ES-I3 (cell line): Measurements from ENCODE around the gene ARRB1.
"Not testable (repeated sequence)": the region's sequence is repeated elsewhere in the genome, so short reads cannot be mapped to it uniquely, and the experiment has no call there.

Source experiments
- H3K36me3 ChIP-seq: 2 replicates; pipeline ENCODE4 v1.6.1; 2013; ENCODE audit warnings: mild to moderate bottlenecking, low read length, control low read depth, moderate library complexity; ENCODE audit not compliant: insufficient read depth
- H3K4me1 ChIP-seq: 2 replicates; pipeline ENCODE4 v1.6.1; 2013; ENCODE audit warnings: mild to moderate bottlenecking, control low read depth, low read length; ENCODE audit not compliant: insufficient read depth
- H3K9ac ChIP-seq: 2 replicates; pipeline ENCODE4 v1.6.1; 2013; ENCODE audit warnings: low read depth, mild to moderate bottlenecking, low read length, moderate library complexity
- H3K9me3 ChIP-seq: 2 replicates; pipeline ENCODE4 v1.6.1; 2013; ENCODE audit warnings: mild to moderate bottlenecking, low read length, moderate library complexity; ENCODE audit not compliant: control insufficient read depth, insufficient read depth

ARRB1 gene

DNA sequence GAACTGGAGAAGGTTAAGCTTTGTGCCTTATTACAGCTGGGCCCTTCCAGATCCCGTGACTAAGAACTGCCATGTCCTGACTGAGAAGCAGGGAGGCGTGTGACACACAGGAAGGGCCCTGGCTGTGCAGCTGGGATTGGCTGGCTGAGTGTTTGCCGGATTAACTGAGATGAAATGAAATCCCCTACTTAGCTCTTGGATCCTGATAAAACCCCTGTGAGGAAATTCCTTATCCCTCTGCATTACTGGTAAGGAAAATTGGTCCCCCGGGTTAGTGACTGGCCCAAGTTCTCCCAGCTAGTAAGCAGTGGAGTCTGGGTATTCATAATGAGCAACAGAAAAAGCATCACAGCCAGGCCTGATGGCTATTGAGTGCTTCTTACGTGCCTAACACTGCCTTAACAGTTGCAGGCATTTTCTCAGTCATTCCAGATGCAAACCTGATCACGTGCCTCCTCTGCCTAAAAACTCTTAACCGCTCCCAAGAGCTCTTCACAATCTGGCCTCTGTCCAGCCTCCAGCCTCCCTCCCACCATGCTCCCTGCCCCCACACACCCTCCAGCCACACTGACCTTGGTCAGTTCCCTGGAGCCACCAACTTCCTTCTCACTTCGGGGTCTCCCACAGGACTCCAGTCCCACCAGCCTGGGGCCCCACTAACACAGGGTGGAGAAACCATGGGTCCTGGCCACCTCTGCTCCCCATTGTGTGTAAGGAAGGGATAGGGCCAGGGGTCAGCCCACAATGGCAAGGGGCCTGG is 37.8 kb downstream of the ARRB1 start:
- Histone ChIP-seq H3K4me1 (peaks cover 17% of the 10 kb centered on the region; the same call in 1 of the 2 replicates), H3K36me3 (peaks cover 5% of the 10 kb centered on the region; the same call in 1 of the 2 replicates), H3K9me3 (no peaks in the 10 kb centered on the region), H3K9ac (no peak overlapping the region)

DNA sequence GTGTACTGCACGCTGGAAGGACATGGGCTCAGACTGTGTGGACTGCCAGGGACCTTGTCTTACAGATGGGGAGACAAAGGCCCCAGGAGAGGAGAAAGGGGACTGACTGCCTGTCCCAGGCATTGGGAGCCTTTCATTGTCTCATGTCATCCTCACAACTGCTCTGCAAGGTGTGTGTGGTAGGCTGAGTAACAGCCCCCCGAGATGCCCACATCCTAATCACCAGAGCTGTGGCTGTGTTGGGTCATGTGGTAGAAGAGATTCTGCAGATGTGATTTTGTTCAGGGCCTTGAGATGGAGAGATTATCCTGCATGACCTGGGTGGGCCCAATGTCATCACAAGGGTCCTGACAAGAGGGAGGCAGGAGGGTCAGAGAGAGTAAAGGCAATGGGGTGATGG is 39.1 kb downstream of the ARRB1 start:
- Histone ChIP-seq H3K9me3 (no peaks in the 10 kb centered on the region), H3K9ac (no peak overlapping the region), H3K36me3 (peaks cover 5% of the 10 kb centered on the region; the same call in 1 of the 2 replicates), H3K4me1 (peaks cover 11% of the 10 kb centered on the region; the same call in 1 of the 2 replicates)

GRCh38 chr11:75311858-75312288 is 39.6 kb downstream of the ARRB1 start:
- Histone ChIP-seq H3K9me3 (no peaks in the 10 kb centered on the region), H3K36me3 (peaks cover 5% of the 10 kb centered on the region; the same call in 1 of the 2 replicates), H3K9ac (no peak overlapping the region), H3K4me1 (peaks cover 10% of the 10 kb centered on the region; the same call in 1 of the 2 replicates)

- peaks cover 24% of the 10 kb centered on the region for H3K4me1 ChIP-seq
- peaks cover 9% of the 10 kb centered on the region; the same call in 1 of the 2 replicates for H3K36me3 ChIP-seq
- H3K9me3 ChIP-seq, result no peaks in the 10 kb centered on the region
- no peak overlapping the region for H3K9ac ChIP-seq
These were observed 42.5 kb downstream of the ARRB1 start for GRCh38 chr11:75308986-75309385.

GRCh38 chr11:75308116-75308515 is 43.3 kb downstream of the ARRB1 start:
- H3K9me3 ChIP-seq, result no peaks in the 10 kb centered on the region
- no peak overlapping the region for H3K9ac ChIP-seq
- H3K36me3 ChIP-seq, result peaks cover 9% of the 10 kb centered on the region; the same call in 1 of the 2 replicates
- H3K4me1 ChIP-seq, result peaks cover 26% of the 10 kb centered on the region

DNA sequence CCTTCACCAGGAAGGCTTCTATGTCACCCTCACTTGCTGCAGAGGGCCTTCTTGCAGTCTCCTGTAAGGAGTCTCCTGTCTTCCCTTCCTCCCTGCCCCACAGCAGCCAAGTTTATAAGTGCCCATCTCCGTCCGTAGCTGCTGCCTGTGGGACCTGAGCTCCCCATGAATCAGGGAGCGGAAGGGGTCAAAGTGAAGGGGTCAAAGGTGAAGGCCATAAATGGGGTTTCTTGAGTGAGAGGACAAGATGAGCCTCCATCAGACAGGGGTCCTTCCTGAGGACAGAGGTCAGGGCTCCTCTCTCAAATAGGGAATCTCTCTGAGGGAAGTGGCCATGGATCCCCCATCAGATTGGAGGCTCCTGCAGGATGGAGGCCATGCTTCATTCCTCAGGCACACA is 44.4 kb downstream of the ARRB1 start:
- H3K36me3 ChIP-seq, result peaks cover 9% of the 10 kb centered on the region; the same call in 1 of the 2 replicates
- no peak overlapping the region for H3K9ac ChIP-seq
- peaks cover 32% of the 10 kb centered on the region for H3K4me1 ChIP-seq
- no peaks in the 10 kb centered on the region for H3K9me3 ChIP-seq

DNA sequence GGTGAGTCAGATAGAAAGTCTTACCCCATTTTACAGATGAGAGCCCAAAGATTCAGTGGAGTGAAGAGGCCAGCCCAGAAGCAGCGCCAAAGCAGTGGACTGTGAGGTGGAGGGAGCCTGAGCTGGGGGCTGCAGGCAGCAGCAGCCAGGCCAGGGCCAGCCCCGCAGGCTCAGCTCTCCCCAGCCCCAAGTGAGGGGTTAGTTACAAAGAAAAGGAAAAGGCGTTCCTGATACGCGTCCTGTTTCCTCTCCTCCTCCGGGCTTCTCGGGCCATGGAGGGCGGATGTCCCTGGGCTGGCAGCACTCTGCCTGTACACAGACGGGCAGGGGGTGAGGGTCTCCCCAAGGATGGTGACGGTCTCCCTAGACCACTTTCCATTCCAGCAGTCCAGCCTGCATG is 44.9 kb downstream of the ARRB1 start:
- peaks cover 9% of the 10 kb centered on the region; the same call in 1 of the 2 replicates for H3K36me3 ChIP-seq
- no peak overlapping the region for H3K9ac ChIP-seq
- H3K4me1 ChIP-seq, result peaks cover 32% of the 10 kb centered on the region
- no peaks in the 10 kb centered on the region for H3K9me3 ChIP-seq

GRCh38 chr11:75305993-75306392 is 45.5 kb downstream of the ARRB1 start:
- Histone ChIP-seq H3K9me3 (no peaks in the 10 kb centered on the region), H3K36me3 (peaks cover 9% of the 10 kb centered on the region; the same call in 1 of the 2 replicates), H3K9ac (no peak overlapping the region), H3K4me1 (peaks cover 32% of the 10 kb centered on the region)

DNA sequence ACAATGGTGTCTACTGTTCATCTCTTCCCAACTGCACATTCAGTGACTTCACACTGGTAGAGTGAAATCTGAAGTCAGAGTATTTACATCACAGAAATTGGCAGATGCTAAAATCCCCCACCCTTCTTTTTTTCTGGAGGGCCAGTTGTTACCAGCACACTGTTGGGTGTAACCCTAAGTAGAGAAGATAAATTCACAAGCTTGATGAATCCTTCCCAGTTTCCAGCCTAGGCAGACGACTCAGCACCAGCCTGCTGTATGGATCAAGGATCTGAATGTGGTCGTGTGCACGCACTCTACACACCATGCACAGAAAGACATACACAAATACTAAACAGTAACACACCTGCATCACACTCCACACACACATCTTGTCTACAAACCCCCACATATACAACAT is 46.0 kb downstream of the ARRB1 start:
- Histone ChIP-seq H3K9ac (no peak overlapping the region), H3K36me3 (peaks cover 9% of the 10 kb centered on the region; the same call in 1 of the 2 replicates), H3K4me1 (peaks cover 32% of the 10 kb centered on the region), H3K9me3 (no peaks in the 10 kb centered on the region)

GRCh38 chr11:75304941-75305340 is 46.5 kb downstream of the ARRB1 start:
- H3K9ac ChIP-seq, H3K36me3 ChIP-seq, H3K9me3 ChIP-seq: not testable (repeated sequence)
- H3K4me1 ChIP-seq, result peaks cover 32% of the 10 kb centered on the region

DNA sequence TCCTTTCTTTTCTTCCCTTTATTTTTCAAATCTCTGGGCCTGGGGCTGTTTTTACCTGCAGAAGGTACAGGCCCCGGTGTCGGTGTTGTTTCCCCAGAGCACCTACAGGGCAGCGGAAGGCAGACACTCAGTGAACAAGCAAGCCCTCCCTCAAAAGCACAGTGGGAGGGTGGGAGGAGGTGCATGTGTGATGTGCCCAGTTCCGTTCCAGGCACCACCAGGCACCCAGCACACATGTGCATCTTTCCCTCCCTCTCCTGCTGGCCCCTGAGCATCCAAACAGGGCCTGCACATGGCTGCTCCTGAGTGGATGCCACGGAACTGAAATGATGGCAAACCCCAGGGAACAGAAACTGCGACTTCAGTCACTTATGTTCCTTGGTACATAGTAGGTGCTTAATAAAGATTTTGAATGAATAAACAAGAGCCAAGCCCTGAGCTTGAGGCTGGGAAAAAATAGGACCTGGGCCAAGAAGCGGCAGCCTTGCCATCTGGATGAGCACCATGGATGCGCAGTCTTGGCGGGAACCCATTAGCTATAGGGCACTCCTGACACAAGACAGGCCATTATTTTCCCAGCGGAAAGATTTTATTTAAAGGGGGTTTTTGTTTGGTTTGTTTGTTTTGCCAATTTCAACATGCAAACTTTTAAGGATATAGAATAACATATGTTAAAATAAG is 47.8 kb downstream of the ARRB1 start:
- Histone ChIP-seq H3K9ac (no peak overlapping the region), H3K9me3 (no peaks in the 10 kb centered on the region), H3K36me3 (0 out of 2 replicates have a peak, but pooled peaks cover 4% of the 10 kb centered on the region), H3K4me1 (peaks cover 35% of the 10 kb centered on the region)

DNA sequence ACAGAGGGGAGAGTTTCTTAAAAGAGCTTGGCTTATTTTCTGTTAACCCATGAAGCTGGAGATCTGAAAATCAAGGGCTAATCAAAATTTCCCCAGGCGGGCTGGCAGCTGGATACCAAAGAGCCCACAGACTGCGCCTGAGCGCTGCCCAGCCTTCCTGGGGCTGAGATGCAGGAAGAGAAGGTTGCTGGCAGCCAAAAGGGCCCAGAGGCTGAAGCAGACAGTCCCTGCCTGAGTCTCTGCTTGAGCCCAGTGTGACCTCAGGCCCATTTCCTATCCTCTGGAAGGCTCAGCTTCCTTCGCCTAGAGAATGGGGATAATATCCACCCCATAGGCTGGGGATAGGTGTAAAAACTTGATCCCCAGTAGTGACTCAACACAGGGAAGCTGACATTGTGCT is 49.1 kb downstream of the ARRB1 start:
- H3K36me3 ChIP-seq, result 0 out of 2 replicates have a peak, but pooled peaks cover 4% of the 10 kb centered on the region
- no peak overlapping the region for H3K9ac ChIP-seq
- peaks cover 35% of the 10 kb centered on the region for H3K4me1 ChIP-seq
- no peaks in the 10 kb centered on the region for H3K9me3 ChIP-seq

DNA sequence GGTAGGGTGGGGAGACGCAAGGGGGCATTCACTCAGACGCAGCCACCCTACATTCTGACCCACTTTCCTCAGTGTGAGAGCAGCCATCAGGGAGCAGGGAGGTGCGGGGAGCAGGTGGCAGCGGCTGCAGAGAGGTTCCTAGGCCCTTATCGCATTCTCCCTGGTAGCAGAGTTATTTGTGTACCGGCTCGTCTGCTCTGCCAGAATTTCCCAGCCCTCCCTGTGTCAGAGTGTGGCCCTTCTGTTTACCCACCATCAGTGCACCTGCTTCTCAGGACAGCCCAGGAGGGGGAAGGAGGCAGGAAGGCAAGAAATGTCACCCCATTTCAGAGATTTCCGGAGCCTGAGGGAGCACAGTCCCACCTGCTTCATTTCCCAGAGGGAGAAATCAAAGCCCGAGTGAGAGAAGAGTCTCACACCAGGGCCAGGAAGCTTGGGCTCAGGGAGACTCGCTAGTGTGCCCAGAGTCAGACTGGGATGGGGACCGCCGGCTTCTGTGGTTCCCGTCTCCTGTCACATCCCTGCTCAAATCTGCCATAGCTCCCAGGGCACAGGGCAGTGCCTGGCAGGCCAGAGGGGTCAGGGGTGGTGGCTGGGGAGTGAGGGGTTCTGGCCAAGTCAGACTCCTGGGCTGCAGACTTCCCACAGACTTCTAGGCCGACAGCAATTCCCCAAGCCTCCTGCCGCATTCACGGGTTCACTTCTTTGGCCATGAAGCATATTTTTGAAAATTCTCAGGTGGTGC is 49.7 kb downstream of the ARRB1 start:
- Histone ChIP-seq H3K36me3 (0 out of 2 replicates have a peak, but pooled peaks cover 4% of the 10 kb centered on the region), H3K9ac (no peak overlapping the region), H3K9me3 (no peaks in the 10 kb centered on the region), H3K4me1 (peaks cover 35% of the 10 kb centered on the region)

DNA sequence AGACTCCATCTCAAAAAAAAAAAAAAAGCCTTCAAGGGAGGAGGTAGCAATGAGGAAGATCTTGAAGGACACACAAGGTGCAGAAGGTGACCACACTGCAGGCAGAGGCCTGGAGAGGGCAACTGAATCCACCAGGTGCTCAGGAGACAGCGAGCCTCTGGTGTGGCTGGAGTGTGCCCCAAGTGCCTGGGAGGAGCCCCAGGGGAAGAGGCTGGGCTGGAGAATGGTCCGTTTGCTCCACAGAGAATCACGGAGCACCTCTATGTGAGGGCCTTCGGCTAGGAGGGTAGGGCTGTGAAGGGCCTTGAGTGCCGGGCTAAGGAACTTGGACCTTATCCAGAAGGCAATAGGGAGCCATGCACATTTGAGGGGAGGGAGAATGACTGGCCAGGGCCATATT is 50.3 kb downstream of the ARRB1 start:
- H3K36me3 ChIP-seq, result 0 out of 2 replicates have a peak, but pooled peaks cover 4% of the 10 kb centered on the region

More for the DNA sequence above, 50.3 kb downstream of the ARRB1 start:
- H3K4me1 ChIP-seq, result peaks cover 31% of the 10 kb centered on the region
- no peaks in the 10 kb centered on the region for H3K9me3 ChIP-seq
- H3K9ac ChIP-seq, result no peak overlapping the region
